ENCODE data around the gene TMED5.
"Not testable (repeated sequence)": the region's sequence is repeated elsewhere in the genome, so short reads cannot be mapped to it uniquely, and the experiment has no call there.

TMED5 gene

DNA sequence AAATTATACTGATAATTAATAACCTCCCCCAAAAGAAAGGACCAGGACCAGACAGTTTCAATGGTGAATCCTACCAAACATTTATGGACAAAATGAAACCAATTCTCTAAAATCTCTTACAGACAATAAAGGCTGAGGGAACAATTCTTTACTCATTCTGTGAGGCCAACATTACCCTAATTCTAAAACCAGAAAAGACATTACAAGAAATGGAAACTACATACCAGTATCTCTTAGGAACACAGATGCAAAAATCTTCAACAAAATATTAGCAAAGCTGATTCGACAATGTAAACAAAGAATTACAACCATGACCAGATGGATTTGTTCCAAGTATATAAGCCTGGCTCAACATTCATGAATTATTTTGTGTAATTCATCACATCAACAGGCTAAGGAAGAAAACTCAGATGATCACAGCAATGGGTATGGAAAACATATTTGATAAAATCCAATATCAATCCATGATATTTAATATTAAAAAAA, 8.6 kb downstream of the TMED5 start:
- DNase-seq (ENCODE audit: low read depth in 3 of 3), result no peak

DNA sequence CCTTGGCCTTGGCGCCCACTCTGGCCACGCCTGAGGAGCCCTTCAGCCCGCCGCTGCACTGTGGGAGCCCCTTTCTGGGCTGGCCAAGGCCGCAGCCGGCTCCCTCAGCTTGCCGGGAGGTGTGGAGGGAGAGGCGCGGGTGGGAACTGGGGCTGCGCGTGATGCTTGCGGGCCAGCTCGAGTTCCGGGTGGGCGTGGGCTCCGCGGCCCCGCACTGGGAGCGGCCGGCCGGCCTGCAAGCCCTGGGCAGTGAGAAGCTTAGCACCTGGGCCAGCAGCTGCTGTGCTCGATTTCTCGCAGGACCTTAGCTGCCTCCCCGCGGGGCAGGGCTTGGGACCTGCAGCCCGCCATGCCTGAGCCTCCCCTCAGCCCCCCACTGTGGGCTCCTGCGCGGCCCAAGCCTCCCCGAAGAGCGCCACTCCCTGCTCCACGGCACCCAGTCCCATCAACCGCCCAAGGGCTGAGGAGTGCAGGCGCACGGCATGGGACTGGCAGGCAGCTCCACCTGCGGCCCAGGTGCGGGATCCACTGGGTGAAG, 10.0 kb downstream of the TMED5 start:
- DNase-seq (ENCODE audit: low read depth in 3 of 3), result not testable (repeated sequence)

DNA sequence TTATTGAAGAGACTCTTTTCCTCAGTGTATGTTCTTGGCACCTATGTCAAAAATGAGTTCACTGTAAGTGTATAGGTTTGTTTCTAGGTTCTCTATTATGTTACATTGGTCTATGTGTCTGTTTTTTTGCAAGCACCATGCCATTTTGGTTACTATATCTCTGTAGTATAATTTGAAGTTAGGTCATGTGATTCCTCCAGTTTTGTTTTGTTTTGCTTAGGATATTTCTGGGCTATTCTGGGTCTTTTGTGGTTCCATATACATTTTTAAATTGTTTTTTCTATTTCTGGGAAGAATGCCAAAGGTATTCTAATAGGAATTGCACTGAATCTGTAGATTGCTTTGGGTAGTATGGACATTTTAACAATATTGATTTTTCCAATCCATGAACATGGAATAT, 13.2 kb downstream of the TMED5 start:
- DNase-seq (ENCODE audit: low read depth in 3 of 3), result no peak

DNA sequence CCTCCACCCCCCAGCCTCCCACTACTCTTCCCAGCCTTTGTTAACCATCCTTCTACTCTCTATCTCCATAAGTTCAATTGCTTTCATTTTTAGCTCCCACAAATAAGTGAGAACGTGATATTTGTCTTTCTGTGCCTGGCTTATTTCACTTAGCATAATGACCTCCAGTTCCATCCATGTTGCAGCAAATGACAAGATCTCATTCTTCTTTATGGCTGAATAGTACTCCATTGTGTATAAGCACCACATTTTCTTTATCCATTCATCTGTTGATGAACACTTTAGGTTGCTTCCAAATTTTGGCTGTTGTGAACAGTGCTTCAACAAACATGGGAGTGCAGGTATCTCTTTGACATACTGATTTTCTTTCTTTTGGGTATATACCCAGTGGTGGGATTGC, 14.3 kb downstream of the TMED5 start:
- not testable (repeated sequence) for DNase-seq (ENCODE audit: low read depth in 3 of 3)

DNA sequence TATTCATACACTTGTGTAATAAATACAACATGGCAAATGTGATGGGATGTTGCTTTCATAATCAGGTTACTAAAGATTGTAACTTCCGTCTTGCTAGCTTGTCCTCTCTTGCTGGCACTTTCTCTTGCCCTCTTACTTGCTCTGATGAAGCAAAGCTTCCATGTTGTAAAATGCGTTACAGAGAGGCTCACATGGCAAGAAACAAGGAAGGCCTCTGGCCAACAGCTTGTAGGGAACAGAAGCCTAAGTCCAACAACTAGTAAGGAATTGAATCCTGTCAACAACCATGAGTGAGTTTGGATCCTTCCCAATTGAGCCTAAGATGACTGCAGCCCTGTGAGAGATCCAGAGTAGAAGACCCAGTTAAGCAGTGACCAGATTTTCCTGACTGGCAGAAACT, 15.4 kb downstream of the TMED5 start:
- no peak for DNase-seq (ENCODE audit: low read depth in 3 of 3)

DNA sequence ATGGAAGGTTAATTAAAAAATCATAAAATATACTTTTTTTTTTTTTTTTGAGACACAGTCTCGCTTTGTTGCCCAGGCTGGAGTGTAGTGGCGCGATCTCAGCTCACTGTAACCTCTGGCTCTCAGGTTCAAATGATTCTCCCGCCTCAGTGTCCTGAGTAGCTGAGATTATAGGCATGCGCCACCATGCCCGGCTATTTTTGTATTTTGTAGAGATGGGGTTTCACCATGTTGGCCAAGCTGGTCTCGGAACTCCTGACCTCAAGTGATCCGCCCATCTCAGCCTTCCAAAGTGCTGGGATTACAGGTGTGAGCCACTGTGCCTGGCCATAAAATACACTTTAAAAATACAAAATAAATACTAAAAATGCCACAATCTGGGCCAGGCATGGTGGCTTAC, 16.9 kb downstream of the TMED5 start:
- not testable (repeated sequence) for DNase-seq (ENCODE audit: low read depth in 3 of 3)

DNA sequence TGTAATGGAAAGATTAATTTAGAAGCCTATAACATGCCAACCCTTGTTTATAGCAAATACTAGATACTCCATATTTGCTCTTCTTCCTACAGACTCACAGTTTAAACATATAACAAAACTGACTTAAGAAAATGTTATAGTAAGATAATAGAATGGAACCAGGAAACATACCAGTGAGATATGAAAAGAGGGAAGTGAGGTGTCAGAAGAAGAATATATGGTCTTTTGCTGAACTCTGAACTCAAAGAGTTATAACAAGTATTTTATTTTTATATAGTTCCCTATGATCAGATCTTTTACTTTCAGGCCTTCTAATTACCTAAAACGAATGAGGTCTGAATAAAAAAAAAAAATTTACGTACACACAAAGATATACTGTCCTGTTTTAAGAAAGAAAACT, 20.9 kb downstream of the TMED5 start:
- no peak for DNase-seq (ENCODE audit: low read depth in 3 of 3)

DNA sequence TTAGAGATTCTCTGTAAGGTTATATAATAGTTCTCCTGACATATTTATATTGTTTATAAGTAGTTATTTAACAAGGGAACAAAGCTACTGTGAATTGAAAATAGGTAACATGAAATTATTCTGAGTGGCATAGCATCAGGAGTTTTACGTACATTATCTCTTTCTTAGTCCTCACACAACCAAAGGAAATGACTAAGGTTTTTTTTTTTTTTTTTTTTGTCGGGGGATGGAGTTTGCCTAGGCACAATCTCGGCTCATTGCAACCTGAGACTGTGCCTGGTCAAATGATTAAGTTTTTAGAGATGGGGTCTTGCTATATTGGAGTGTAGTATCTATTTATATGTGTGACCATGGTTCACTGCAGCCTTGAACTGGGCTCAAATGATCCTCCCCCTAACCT, 24.9 kb downstream of the TMED5 start:
- no peak for DNase-seq (ENCODE audit: low read depth in 3 of 3)

DNA sequence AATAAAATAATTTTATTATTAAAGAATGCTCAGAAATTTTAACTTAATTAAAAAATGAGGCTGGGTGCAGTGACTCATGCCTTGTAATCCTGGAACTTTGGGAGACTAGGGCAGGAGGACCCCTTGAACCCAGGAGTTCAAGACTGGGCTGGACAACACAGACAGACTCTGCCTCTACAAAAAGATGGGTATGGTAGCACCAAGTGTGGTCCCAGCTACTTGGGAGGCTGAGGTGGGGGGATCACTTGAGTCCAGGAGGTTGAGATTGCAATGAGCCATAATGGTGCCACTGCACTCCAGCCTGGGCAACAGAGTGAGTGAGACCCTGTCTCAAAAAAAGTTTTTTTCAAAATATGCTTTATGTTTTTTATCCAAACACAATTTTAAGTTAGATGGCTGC, 25.3 kb downstream of the TMED5 start:
- no peak for DNase-seq (ENCODE audit: low read depth in 3 of 3)

DNA sequence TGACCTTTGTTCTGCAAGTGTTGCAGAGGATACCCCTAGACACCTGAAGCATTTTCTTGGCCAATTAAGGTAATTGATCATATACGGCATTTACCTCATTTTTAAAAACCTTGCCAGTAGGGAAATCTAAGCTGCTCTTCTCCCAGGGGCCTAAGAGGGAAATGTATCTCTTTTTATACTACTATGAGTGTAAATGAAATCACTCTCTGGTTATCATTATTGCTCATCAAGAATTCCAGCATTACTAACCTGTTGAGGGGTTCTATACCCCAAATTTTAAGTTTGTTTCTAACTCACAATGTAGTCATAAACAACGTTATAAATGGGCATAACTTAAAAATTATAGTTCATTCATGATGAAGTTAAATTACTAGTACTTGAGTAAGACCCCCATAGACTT, 27.4 kb downstream of the TMED5 start:
- no peak for DNase-seq (ENCODE audit: low read depth in 3 of 3)

DNA sequence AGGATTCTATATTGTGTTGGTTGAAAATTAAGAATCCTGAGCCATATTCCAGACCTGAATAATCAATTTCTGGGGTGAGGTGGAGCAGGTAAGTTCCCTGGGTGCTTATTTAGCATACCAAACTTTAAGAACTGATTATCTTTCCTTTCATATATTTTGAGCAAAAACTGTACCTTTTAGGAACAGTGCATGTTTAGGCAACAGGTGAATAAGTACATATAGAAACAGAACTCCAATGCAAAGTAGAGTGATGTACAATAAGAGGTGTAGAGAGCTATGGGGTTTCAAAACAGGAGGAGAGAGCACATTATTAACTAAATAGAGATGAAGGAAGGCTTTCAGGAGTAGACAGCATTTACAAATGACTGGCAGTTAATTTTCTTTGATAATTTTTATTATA, 28.7 kb downstream of the TMED5 start:
- no peak for DNase-seq (ENCODE audit: low read depth in 3 of 3)

DNA sequence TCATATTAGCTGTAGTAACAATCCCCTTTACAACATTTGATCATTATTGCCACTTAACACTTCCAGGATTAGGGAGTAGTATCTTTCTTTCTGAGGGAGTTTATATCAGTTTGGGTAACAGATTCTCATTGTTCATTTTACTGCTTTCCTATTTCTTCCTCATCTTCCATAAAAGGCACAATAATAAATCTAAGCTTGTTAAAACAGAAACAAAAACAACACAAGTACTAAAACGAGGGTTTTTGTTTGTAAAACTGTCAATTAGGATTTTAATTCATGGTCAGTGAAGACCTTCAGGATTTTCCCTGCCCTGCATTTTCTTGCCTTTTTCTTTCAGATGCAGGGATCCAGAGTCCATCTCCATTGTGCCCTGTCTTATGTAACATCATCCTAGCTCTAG, 29.5 kb downstream of the TMED5 start:
- no peak for DNase-seq (ENCODE audit: low read depth in 3 of 3)

DNA sequence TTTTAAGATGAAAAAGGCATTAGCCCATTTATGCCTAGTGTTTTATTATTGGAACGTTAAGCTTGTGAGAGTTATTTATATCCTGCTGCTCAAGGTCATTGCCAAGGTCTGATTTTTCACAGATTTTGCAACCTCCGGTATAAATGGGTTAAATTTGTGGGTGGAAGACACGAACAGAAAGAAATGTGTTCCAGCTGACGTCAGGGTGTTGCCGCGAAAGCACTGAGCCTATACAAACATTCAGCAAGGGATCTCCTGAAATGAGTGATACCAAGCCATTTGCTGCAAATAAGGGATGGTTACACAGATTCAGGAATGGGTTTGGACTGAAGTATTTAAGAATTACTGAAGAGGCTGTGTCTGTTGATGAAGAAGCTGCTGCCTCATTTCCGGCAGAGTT, 32.2 kb downstream of the TMED5 start:
- DNase-seq (ENCODE audit: low read depth in 3 of 3), result no peak

DNA sequence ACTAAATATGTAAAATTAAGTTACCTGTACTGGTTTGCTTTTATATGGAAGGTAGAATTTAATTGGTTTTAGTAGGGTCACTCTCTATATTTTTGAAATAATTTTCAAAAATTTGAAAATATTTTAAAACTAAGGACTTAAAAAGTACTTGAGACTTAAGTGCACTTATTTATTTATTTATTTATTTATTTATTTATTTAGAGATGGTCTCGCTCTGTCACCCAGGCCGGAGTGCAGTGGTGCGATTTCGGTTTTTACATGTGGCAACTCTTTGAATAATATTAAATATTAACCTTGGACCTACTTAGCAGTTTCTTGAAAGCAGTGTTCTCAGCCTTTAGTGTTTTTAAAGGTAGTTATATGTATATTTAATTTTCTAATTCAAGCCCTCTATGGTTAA, 36.4 kb downstream of the TMED5 start:
- no peak for DNase-seq (ENCODE audit: low read depth in 3 of 3)

DNA sequence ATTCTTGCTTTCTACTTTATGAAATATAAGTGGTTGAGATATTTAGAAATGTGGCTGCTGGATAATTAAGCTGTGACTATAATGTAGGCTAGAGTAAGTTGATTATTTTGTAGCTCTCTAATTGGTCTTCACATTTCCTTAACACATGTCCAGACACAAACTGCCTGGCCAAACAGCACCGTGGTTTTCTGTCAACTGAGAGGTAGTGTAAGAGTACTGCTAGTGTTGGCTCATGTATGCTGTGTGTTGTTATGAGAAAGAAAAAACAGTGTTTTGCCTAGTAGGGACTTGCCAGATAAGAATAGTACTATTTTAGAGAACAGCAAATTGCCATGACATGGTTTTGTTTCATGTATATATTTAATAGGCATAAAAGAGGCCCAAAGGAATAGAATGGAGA, 37.1 kb downstream of the TMED5 start:
- no peak for DNase-seq (ENCODE audit: low read depth in 3 of 3)

DNA sequence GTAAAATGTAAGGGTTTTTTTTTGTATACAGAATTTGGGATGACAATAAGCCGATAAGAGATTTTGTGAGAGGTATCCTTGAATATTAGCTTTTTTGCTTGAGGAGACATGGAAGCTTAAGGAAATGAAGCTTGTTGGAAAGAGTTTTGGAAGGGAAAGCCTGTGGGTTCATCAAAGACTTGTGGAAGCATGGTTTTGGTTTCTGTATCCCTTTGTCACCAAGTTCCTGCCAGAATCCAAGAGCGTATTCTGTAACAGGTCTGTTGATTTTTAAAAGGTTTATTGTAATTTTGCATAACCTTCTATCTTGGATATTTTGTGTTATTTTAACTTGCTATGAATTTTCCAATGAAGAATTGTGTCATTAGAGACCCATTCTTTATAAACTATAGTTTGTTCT, 38.1 kb downstream of the TMED5 start:
- DNase-seq (ENCODE audit: low read depth in 3 of 3), result no peak

DNA sequence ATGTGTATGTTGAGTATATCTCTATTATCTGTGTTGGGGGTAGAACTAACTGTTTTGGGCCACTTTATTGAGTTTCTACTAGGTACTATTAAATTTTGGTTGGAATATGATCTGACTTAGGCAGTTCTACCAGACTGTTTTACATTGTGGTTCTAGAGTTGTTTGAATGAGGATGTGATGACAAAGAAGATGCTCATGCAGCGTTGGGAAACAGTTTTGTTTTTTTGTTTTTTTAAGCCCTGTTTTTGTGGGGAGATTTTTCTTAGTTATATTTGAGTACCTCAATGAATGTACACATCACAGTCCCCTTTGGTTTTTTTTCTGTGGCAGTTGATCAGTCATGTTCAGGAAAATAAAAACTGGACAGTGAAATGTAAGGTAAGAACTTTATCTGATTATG, 40.1 kb downstream of the TMED5 start:
- DNase-seq (ENCODE audit: low read depth in 3 of 3), result no peak

DNA sequence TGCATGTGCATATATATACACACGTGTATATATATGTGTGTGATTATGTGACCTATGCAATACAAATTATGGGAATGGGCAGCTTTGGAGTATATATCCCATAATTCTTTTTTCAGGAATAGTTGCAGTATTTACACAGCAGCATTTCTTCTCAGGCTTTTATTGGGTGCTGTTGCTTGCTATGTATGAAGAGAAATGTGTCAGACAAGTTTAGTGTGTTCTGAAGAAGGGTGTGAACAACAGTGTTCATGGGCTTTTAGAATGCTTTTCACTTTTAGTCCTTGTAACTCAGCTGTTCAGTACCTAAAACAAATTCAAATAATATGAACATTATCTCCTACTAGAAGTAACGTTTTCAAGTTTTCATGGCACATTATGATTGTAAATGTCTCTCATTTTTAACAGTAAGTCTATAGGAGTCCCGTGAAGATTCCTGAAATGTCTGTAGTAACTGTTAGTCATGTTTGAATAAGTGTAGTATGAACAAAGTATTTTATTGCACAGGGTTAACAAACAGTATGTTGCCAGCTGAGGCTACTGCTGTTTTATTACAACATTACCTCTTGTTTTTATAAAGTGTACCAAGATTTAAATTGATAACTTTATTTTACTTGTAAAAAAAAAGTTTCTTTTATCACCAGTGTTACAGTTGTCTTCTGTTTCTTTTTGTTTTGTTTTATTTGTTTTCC, 42.5 kb downstream of the TMED5 start:
- DNase-seq (ENCODE audit: low read depth in 3 of 3), result no peak

DNA sequence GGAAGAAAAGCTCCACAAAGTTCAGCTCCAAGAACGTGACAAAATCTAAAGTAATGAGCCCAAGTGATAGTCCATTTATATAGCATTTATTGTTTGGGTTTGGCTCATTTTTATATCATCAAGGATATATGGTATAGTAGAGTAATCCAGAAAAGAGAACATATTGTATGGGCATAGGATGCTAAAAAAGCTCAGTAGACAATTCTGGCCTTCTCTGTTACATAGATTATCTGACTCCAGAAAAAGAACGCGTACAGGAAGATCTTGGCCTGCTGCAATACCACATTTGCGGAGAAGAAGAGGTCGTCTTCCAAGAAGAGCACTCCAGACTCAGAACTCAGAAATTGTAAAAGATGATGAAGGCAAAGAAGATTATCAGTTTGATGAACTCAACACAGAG, 43.8 kb downstream of the TMED5 start:
- no peak for DNase-seq (ENCODE audit: low read depth in 3 of 3)

DNA sequence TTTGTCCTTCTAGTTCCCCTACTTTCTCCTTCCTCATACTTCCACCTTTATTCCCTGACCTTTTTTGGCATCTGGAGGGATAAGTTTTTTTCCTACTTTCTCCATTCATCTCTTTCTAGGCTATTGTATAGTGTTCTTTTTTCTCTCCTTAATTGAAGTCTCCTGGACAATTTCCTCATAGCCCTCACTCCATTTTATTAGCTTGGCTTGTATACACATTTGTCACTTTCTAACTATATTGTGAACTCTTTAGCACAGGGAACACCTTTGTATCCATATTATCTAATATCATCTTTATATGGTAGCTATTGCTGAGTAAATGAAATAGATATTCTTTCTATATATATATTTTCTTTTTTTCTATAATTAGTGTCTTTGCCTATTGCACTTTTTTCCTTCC, 47.6 kb downstream of the TMED5 start:
- no peak for DNase-seq (ENCODE audit: low read depth in 3 of 3)

DNA sequence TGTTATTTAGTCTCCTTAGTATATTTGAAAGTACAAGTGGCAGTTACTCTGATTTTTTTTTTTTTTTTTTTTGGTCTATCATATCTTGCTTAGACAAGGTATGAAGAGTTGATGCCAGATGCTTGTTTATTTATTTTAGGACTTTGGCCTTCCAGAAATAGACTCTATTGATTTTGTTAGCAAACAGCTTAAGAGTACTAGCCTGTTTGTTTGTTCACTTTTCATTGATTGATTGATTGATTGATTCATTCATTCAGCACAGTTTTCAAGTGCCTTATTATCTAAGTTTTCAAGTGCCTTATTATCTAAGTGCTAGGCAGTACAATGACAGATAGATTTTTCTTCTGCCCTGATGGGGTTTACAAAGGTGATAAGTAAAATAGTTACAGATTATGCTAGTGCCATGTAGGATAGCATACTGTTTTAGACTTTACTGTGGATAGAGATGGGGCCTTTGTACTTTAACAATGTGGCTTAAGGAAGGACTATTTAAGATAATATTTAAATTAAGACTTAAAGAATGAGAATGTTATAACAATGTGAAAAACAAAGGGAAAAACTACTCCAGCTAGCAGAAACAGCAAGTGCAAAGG, 50.6 kb downstream of the TMED5 start:
- no peak for DNase-seq (ENCODE audit: low read depth in 3 of 3)

DNA sequence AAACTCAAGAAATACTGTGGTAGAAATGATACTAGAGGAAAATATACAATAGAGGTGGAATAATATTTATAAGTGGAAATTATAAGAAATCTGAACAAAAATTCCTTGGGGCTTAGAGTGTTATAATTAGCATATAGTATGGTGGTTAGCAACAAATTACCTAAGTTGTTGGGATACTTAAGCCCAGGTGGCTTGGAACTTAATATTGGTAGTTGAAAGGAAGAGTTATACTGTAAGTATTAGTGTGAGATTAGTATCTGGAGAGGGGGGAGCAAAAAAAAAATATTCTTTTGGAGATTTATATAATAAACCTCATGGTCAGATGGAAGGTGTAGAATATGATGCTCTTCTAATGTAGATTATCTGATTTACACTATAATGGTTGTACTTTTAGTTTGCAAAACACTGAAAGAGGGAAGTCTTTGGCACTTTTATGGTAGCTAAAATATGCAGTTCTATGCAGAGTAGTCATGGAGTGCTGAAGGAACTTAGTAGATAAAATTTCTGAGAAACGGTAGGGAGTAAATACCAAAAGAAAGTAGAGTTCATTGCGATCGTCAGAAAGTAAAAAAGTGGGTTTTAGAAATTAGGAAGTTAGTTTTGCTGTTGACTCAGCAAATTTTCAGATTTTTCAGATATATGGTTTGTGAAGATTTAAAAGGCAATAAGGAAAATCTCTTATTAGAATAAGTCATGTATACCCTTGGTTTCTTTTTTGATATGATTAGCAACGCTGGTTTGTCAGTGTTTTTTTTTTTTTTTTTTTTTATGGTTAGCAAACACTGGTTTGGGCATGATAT, 55.5 kb downstream of the TMED5 start:
- DNase-seq (ENCODE audit: low read depth in 3 of 3), result no peak

All from stimulated activated CD4-positive, alpha-beta T cell treated with anti-CD3 and anti-CD28 coated beads, TNF-alpha, amount 100 ng/mL, for 48 hours (primary cell).